Colonic mucosa (tissue), 4 donors: ENCODE data around the gene KRT84. TPM values are rescaled to one million over a fixed set of nuclear protein-coding genes. Genes with fewer than 3 reads are reported as not detected.

ENCODE experiments used
- DNase-seq: peaks from one replicate; pipeline ENCODE4 v3.0.0-alpha.2; 2020
- H3K27ac ChIP-seq: fragments of 200-600 bp; one replicate; pipeline ENCODE4 v1.8.0; 2021
- H3K27me3 ChIP-seq: fragments of 200-600 bp; one replicate; pipeline ENCODE4 v1.8.0; 2021
- H3K36me3 ChIP-seq: fragments of 200-600 bp; one replicate; pipeline ENCODE4 v1.8.0; 2021
- H3K4me1 ChIP-seq: fragments of 200-600 bp; one replicate; pipeline ENCODE4 v1.8.0; 2021; ENCODE audit warnings: mild to moderate bottlenecking
- H3K4me3 ChIP-seq: fragments of 200-600 bp; one replicate; pipeline ENCODE4 v1.8.0; 2021
- H3K9ac ChIP-seq, 2 donors: one replicate each; pipeline ENCODE4 v1.7.0; 2013; ENCODE audit warnings: control low read depth in 2 of 2, low read depth in 2 of 2, low read length in 2 of 2
- H3K9me3 ChIP-seq: fragments of 200-600 bp; one replicate; pipeline ENCODE4 v1.8.0; 2021
- intact Hi-C: fragments of 100-400 bp; cut with DNase I; formaldehyde crosslinking; loops from one replicate; pipeline ENCODE4 v1.14.1; 2022
- total RNA-seq, 2 donors: library from RNA; stranded (reverse); fragmentation: NEBNext Ultra II Directional in 1 of 2; extraction: Animal tissue kit (Norgen Biotek cat#: 25700) in 1 of 2; gene quantifications; one replicate each; pipeline ENCODE4 v1.2.1, GENCODE V29; 2021
- TF ChIP-seq, protein P1 (sequence below): fragments of 200-600 bp; IDR thresholded peaks from one replicate; pipeline ENCODE4 v1.8.0; 2022; ENCODE audit warnings: antibody characterized with exemption, mild to moderate bottlenecking
- donor health status: healthy.
- donor health status: DM: no; HTN: no; CAD: no.
- donor health status: DM: no; HTN: no; CAD: no.

The KRT84 gene
- total RNA-seq, 2 donors from 2014 or later, result not detected

DNA sequence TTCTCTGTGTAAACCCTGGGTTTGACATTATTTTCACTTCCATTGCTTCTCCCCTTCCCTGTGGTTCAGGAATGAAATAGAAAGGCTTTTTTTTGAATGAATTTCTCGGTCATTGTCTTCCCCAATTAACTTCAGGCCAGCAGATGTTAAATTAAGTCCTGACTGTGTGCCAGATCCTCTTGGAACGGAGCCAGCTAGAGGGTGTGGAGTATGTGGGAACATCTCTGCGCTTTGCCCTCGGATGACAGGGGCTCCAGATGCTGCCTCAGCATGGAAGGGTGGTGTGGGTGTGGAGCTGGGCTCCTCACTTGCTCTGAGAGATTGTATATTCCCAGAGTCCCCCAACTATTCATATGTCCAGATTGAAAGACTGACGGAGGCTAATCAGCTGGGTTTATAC lies 31.3 kb downstream of the KRT84 start:
- H3K9ac ChIP-seq, result no peak overlapping the region
- no peak for DNase-seq
- H3K27me3 ChIP-seq, result no peaks in the 10 kb centered on the region
- no peaks in the 10 kb centered on the region for H3K4me1 ChIP-seq
- H3K4me3 ChIP-seq, result no peak overlapping the region
- TF ChIP-seq, protein P1, sequence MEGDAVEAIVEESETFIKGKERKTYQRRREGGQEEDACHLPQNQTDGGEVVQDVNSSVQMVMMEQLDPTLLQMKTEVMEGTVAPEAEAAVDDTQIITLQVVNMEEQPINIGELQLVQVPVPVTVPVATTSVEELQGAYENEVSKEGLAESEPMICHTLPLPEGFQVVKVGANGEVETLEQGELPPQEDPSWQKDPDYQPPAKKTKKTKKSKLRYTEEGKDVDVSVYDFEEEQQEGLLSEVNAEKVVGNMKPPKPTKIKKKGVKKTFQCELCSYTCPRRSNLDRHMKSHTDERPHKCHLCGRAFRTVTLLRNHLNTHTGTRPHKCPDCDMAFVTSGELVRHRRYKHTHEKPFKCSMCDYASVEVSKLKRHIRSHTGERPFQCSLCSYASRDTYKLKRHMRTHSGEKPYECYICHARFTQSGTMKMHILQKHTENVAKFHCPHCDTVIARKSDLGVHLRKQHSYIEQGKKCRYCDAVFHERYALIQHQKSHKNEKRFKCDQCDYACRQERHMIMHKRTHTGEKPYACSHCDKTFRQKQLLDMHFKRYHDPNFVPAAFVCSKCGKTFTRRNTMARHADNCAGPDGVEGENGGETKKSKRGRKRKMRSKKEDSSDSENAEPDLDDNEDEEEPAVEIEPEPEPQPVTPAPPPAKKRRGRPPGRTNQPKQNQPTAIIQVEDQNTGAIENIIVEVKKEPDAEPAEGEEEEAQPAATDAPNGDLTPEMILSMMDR, result no peak
- no peak overlapping the region for H3K27ac ChIP-seq
- H3K9me3 ChIP-seq, result no peaks in the 10 kb centered on the region
- intact Hi-C loops, result no loop called here
- no peaks in the 10 kb centered on the region for H3K36me3 ChIP-seq

DNA sequence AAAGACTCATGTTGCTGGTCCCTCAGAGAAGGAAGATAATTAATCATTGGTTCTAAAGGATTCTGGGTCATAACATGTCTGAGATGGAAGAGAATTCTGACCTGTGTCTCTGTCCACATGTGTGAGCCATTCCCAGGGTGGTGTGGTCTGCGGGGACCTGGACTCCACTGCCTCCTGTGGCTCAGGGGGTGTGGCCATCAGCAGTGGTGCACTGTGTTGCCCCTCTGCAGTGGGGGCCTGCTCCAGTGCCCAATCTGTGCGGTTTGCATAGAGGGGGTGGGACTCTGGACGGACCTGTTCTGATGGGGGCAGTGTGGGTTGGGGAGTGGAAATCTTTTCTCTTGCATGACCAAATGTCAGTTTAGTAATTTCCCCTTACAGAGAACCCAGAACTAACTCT lies 31.7 kb downstream of the KRT84 start:
- Histone ChIP-seq H3K4me3 (no peak overlapping the region), H3K27ac (no peak overlapping the region), H3K36me3 (no peaks in the 10 kb centered on the region), H3K9me3 (no peaks in the 10 kb centered on the region), H3K27me3 (no peaks in the 10 kb centered on the region), H3K4me1 (no peaks in the 10 kb centered on the region), H3K9ac (no peak overlapping the region)
- TF ChIP-seq, protein P1, result no peak
- no peak for DNase-seq
- intact Hi-C loops, result no loop called here

DNA sequence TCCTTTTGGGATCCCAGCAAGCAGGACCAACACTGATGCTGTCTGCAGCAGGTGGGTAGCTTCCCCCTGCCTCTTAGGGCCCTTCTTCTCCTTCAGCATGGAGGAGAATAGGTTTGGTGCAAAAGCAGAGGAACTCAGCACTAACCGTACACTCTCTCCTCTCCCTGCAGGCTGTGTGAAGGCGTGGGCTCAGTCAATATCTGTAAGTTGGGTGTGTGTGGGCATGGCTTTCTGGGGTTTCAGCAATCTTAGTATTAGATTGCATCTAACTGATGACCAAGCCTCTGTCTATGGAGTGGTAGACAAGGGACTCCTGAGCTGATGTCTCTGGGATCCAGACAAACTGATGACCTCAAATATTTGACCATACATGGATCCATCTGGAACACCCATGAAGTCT lies 32.5 kb downstream of the KRT84 start:
- Histone ChIP-seq H3K36me3 (no peaks in the 10 kb centered on the region), H3K4me1 (no peaks in the 10 kb centered on the region), H3K9me3 (no peaks in the 10 kb centered on the region), H3K27me3 (no peaks in the 10 kb centered on the region), H3K4me3 (no peak overlapping the region), H3K27ac (no peak overlapping the region), H3K9ac (no peak overlapping the region)
- TF ChIP-seq, protein P1, result no peak
- intact Hi-C loops, result no loop called here
- DNase-seq, result no peak

DNA sequence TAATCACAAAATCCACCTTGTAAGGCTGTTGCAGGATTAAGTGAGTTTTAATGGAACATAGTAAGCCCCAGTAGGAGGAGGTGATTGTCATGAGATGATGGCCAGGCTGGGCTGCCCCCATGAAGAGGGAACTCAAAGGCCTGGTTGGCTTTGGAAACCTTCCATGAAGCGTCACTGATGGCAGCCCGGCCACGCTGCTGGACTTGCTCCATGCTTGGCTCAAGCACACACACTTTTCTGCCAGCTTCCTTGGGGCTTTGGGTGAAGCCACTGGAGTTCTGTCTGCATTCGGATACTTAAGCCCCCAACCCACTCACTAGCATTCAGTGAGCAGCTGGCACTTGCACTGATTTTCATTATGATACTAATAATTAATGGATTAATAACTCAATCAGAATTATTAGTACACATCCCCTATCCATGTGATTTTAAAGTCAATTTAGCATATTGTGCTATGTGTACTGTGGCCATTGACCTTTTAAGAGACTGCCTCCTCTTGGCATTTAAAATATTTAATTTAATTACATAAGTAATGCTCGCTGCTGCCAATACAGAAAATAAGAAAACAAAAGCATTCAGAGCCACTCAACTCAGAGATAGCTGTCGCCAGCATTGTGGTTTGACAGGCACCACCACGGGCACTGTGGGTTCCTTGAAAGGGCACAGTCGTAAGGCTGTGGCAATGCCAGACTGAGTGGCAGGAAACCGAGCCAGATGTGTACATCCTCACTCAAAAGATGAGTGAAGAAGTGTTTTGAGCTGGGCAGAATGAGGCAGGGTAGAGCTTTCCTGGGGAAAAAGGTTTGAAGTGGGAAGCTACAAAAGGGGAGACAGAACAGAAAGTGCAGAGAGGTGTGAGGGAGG lies 34.0 kb downstream of the KRT84 start:
- Histone ChIP-seq H3K27me3 (no peaks in the 10 kb centered on the region), H3K36me3 (no peaks in the 10 kb centered on the region), H3K9ac (no peak overlapping the region), H3K9me3 (no peaks in the 10 kb centered on the region), H3K4me1 (no peaks in the 10 kb centered on the region), H3K4me3 (no peak overlapping the region), H3K27ac (no peak overlapping the region)
- TF ChIP-seq, protein P1, result no peak
- no peak for DNase-seq
- intact Hi-C loops, result no loop called here

DNA sequence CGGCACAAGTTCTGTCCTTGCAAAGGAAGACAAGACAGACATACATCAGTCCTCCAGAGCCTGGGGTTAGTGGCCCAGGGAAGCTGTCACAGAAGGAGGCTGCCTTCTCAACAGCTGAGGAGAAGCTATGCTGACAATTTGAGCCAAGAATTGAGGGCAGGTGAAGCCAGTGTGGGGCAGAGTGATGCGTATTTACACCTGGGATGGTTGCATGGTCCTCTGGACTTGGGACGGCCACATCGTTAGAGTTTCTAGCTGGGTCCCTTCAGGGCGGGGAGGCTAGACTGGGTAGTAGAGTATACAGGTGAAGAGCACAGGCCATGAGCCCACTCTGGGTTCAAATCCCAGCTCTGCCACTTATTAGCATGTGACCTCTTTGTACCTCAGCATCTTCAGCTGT lies 34.7 kb downstream of the KRT84 start:
- Histone ChIP-seq H3K27ac (no peak overlapping the region), H3K9me3 (no peaks in the 10 kb centered on the region), H3K4me3 (no peak overlapping the region), H3K9ac (no peak overlapping the region), H3K27me3 (no peaks in the 10 kb centered on the region), H3K4me1 (no peaks in the 10 kb centered on the region), H3K36me3 (no peaks in the 10 kb centered on the region)
- intact Hi-C loops, result no loop called here
- no peak for DNase-seq
- TF ChIP-seq, protein P1, result no peak
